Right renal pelvis (tissue), 4 donors: ENCODE data around the gene RNLS. TPM values are rescaled to one million over a fixed set of nuclear protein-coding genes. Genes with fewer than 3 reads are reported as not detected.

Experiments used
- DNase-seq, 4 donors: peaks; one replicate each; pipeline ENCODE4 v3.0.0-alpha.2; 2013; ENCODE audit warnings: low read depth in 4 of 4, low spot score in 3 of 4, missing footprints in 1 of 4
- polyA plus RNA-seq, 4 donors: library from polyadenylated mRNA; unstranded; fragments of 120-200 nt; gene quantifications; one replicate each; pipeline ENCODE4 v1.2.1, GENCODE V29; 2013; ENCODE audit not compliant: insufficient read length in 4 of 4

Gene RNLS
- polyA plus RNA-seq, 4 donors, result 16.7 to 18.8 (median 17.8) TPM

DNA sequence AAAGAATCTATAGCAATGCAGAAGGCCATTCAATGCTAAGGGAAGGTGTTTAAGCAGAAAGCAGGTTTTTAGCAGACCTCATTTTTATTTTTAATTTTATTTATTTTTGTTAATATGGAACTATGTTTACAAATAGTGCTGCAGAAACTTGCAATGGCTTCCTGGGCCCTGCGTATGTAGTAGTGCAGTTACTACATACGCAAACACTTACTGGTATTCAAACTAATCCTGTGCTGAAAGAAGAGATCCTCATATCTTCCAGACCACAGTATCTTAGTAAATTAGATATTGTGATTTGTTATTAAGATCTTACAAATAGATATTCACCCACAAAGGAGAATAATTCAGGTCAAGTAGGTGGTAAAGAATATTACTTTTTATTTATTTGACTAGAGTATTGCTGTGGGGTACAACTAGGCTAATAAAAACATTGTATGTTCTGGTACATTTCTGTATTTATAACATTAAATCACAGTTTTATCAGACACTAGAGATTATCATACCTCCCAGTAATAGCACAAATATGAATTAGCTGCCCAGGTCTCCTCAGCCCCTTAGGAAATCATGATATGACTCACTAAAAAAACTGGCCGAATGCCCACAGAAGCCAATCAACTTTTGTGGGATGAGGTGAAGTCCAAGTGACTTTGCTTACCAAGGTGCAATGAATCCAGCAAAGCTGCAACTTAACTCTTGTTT lies 57.6 kb downstream of the RNLS start:
- DNase-seq, result no peak

GRCh38 chr10:88523739-88524400 lies 59.2 kb downstream of the RNLS start:
- no peak for DNase-seq

GRCh38 chr10:88522715-88523114 lies 60.4 kb downstream of the RNLS start:
- DNase-seq, result no peak

- DNase-seq, result no peak
These were observed 61.3 kb downstream of the RNLS start for GRCh38 chr10:88521791-88522190.

DNA sequence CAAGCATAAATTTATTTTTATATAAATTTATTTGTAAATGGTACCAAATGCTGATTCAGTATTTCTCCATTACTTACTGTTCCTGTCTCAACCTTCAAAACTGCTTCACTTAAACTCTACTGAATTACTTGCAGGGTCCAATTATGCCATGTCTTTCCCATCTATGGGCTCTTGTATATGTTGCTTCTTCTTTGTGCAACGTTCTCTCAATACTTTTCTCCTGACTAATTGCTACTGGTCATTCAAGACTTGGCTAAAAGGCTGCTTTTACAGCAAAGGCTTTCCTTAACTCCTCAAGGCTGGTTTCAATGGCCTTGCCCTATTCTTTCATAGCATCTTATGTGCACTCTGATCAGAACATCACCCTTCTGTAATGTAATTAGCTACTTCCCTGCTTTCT lies 67.9 kb downstream of the RNLS start:
- no peak for DNase-seq

GRCh38 chr10:88512599-88512998 lies 70.5 kb downstream of the RNLS start:
- DNase-seq, result no peak

GRCh38 chr10:88508796-88509195 lies 74.3 kb downstream of the RNLS start:
- DNase-seq, result no peak

- DNase-seq, result no peak
These were observed 75.2 kb downstream of the RNLS start for GRCh38 chr10:88507826-88508453.

- no peak for DNase-seq
These were observed 75.7 kb downstream of the RNLS start for GRCh38 chr10:88507404-88507803.

DNA sequence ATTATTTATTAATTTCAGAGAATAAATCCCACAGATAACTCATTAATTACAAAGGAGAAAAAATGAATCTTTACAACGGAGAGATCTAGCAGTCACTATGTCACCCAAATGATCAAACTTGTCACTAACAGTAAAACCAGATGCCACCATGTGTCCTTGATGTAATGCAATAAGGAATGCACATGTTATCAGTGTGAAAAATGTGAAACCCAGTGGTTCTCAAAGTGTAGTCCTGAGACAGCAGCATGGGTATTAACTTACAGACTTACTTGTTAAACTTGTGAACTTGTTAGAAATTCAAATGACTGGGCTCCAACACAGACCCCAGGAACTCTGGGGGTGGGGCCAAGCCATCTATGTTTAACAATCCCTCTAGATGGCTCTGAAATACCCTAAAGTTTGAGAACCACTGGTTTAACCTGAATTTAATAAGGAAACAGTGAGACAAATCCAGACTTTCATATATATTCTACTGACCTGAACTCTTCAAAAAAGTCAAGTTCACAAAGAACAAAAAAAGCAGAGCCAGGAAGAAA lies 77.4 kb downstream of the RNLS start:
- DNase-seq, result no peak

DNA sequence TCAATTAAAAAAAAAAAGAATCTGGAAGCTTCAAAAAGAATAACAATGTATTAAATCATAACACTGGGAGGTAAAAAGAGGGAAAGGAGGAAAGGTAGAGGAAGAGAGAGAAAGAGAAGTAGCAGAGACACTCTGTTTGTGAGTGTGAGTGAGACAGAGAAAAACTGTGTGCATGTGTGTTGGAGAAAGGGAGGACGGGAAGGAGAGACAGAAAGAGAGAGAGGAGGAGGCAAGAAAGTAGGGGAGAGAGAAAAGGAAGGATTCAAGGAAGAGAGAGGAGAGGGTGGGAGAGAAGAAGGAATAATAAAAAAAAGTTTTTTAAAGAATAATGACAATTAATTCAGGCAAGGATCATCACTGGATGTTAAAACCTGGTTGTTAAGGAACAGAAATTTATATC lies 77.9 kb downstream of the RNLS start:
- no peak for DNase-seq

DNA sequence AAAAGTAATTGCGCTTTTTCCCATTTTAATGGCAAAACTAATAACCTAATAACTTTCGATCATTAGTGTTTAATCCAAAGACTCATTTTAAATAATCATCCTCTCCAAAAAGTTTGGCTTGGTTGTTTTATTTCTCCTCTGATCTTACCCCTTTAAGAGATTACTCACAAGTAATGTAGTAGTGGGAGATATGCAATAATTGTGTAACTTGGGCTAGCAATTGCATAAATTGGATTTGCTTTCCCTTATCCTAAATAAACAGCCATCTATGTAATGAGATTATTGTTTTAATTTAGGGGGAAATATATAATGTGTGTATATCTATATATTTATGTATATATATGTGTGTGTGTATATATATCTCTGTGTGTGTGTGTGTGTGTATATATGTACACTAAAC lies 82.5 kb downstream of the RNLS start:
- no peak for DNase-seq

GRCh38 chr10:88499569-88500470 lies 83.3 kb downstream of the RNLS start:
- DNase-seq, result no peak

DNA sequence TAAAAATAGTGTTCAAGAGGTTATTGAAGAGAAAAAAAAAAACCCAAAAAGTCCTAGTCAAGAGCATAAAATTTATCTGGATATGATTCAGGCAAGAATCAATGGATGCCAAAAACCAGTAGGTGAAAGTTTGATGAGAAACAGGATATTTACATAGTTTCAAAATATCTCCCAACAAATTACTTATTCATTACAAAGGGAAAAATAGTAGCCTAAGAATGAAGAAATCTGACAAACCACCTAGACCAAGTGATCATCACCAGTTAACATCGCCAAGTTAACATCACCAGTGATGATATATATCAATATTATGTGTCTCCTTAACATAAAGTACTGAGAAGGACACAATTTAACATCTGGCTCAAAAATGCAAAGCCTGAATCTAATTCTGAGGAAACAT lies 85.2 kb downstream of the RNLS start:
- DNase-seq, result no peak

DNA sequence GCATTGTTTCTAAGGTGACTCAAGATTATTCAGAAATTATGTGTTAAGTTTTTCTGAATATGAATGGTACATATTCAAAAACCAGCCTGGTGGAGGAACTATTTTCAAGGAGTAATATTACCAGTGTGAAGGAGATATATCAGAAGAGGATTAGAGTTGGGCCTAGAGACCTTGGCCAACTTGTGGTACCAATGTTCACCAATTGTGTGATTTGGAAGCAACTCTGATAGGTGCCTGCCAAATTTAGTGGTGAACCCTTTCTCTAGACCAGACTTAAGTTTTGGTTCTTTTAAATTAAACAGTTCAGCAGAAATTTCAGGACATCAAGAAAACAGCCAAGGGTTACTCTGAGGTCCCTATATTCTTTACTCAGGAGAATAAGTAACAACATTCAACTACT lies 88.6 kb downstream of the RNLS start:
- no peak for DNase-seq

GRCh38 chr10:88493691-88494483 lies 89.2 kb downstream of the RNLS start:
- no peak for DNase-seq

DNA sequence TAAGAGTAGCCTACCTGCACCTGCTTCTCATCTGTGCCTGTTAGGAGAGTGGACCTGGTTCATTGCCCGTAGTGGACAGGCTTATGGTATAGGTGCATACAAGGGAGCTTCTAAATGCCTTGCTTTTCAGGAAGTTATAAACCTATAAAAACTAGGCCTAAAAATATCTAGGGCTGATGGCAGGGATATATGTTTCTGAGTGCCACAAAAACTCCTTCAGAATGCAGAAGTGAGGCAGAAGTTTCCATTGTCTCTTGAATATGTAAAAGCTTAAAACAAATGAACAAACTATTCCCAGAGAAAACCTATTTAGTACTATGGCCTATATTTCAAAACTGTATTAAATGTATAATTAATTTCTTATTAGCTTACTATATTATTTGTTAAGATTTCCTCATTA lies 91.8 kb downstream of the RNLS start:
- no peak for DNase-seq

GRCh38 chr10:88490231-88490980 lies 92.7 kb downstream of the RNLS start:
- no peak for DNase-seq

DNA sequence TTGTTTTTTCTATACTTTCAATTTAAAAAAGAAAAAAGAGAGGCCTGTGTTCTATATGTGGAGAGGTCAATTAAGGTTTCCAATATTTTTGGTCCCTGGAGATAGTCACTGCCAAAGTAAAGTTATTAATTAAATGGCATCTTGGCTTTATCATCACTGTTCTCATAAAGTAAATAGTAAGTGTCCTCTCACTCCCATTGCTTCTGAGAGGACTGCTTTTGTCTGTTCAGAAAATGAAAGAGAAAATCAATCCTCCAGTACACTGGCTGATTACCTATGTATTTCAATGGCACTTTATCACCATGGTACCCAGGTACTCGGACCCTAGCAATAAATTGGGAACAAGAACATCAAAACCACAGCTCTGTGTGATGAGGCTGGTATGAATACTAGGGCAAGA lies 94.0 kb downstream of the RNLS start:
- no peak for DNase-seq
